VCaP (cell line): ENCODE measurements around the gene COPRS.
A peak's percentile ranks its signal among the peaks of the same experiment; 100 is the strongest.
"Not testable (repeated sequence)": the region's sequence is repeated elsewhere in the genome, so short reads cannot be mapped to it uniquely, and the experiment has no call there.

ENCODE experiments used
- H3K27ac ChIP-seq: fragments of 450-650 bp; 2 replicates; pipeline ENCODE4 v1.5.1; 2017
- TF ChIP-seq, protein P1 (sequence below): fragments of 450-650 bp; conservative IDR thresholded peaks from 2 replicates; pipeline ENCODE4 v1.5.1; 2017; ENCODE audit warnings: mild to moderate bottlenecking, moderate library complexity

COPRS gene

GRCh38 chr17:31819578-31819977 is 39.5 kb downstream of the COPRS start:
- TF ChIP-seq, protein P1, sequence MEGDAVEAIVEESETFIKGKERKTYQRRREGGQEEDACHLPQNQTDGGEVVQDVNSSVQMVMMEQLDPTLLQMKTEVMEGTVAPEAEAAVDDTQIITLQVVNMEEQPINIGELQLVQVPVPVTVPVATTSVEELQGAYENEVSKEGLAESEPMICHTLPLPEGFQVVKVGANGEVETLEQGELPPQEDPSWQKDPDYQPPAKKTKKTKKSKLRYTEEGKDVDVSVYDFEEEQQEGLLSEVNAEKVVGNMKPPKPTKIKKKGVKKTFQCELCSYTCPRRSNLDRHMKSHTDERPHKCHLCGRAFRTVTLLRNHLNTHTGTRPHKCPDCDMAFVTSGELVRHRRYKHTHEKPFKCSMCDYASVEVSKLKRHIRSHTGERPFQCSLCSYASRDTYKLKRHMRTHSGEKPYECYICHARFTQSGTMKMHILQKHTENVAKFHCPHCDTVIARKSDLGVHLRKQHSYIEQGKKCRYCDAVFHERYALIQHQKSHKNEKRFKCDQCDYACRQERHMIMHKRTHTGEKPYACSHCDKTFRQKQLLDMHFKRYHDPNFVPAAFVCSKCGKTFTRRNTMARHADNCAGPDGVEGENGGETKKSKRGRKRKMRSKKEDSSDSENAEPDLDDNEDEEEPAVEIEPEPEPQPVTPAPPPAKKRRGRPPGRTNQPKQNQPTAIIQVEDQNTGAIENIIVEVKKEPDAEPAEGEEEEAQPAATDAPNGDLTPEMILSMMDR: no peak
- no peak overlapping the region for H3K27ac ChIP-seq

DNA sequence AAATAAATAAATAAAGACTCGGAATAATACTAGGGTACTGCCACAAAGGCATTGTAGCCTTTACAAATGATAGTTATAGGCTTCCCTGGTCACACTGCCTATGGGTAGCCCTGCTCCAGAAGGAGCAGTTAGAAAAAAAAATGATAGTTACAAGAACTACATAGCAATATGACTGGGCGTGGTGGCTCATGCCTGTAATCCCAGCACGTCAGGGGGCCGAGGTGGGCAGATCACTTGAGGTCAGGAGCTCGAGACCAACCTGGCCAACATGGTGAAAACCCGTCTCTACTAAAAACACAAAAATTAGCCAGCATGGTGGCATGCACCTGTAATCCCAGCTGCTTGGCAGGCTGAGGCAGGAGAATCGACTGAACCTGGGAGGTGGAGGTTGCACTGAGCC is 40.2 kb downstream of the COPRS start:
- not testable (repeated sequence) for H3K27ac ChIP-seq

GRCh38 chr17:31815212-31815730 is 43.8 kb downstream of the COPRS start:
- no peak overlapping the region for H3K27ac ChIP-seq
- TF ChIP-seq, protein P1: no peak

DNA sequence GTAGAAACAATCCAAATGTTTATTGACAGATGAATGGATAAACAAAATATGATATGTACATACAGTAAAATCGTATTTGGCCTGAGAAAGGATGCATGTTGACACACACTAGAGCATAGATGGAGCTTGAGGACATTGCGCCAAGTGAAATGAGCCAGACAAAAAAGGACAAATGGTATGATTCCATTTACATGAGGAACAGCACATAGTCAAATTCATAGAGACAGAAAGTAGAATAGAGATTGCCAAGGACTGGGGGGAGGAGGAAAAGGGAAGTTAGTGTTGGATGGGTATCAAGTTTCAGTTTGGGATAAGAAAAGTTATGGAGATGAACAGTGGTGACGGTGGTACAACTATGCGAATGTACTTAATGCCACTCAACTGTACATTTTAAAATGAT is 47.9 kb downstream of the COPRS start:
- peak overlapping the region; percentile 29 for H3K27ac ChIP-seq
- TF ChIP-seq, protein P1: no peak

GRCh38 chr17:31809876-31810275 is 49.2 kb downstream of the COPRS start:
- H3K27ac ChIP-seq: not testable (repeated sequence)

GRCh38 chr17:31808521-31809050 is 50.5 kb downstream of the COPRS start:
- H3K27ac ChIP-seq: peak overlapping the region; percentile 27
- TF ChIP-seq, protein P1: no peak

GRCh38 chr17:31807846-31808245 is 51.2 kb downstream of the COPRS start:
- H3K27ac ChIP-seq: peak overlapping the region; percentile 27
- TF ChIP-seq, protein P1: no peak

- no peak overlapping the region for H3K27ac ChIP-seq
- TF ChIP-seq, protein P1: no peak
Observed at GRCh38 chr17:31806921-31807320, 52.1 kb downstream of the COPRS start.
